Stimulated activated CD8-positive, alpha-beta memory T cell treated with anti-CD3 and anti-CD28 coated beads, Interleukin-4, amount 100 ng/mL, for 1 hour (primary cell): ENCODE results near the gene EEF1A2.
A peak's percentile ranks its signal among the peaks of the same experiment; 100 is the strongest.

Source experiments
- DNase-seq, 2 donors: peaks; one replicate each; pipeline ENCODE4 v3.0.0-alpha.2; 2020; ENCODE audit warnings: low read depth in 2 of 2, low spot score in 1 of 2

The EEF1A2 gene

DNA sequence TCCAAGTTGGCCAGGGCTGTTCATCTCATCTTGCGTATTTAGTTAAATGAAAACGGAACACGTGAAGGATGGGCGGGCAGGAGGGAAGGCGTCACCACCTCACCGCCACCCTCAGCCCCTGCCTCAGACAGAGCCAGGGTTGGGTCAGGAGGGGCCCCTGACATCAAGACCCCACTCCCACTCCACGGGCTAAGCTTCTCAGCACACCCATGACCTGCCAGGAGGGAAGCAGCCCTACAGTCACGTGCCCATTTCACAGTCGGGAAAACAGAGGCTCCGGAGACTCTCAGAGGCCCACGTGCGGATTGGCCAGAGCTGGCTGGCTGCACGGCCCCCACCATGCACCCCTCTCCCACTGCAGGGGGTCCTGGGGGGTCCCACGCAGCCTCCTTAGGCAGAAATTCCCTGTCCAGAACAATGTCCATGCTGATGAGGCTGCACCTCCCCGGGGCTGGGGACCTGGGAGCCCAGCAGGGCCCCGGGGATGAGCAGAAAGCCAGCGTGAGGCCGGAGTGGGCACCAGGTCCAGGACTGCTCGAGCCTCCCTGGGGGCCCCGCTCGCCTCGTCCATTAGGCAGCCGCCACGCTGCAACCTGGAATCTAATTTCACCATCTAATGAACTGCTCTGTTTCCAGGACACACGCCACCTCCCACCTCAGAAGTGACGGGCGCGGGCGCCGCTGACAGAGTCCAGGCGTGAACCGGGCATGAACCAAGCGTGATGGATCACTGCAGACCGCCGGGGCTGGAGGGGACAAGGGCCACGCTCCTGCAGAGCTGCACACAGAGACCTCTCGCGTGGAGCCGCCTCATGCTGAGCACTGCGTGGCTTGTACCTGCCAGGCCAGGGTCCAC lies 42.2 kb downstream of the EEF1A2 start:
- no peak for DNase-seq

DNA sequence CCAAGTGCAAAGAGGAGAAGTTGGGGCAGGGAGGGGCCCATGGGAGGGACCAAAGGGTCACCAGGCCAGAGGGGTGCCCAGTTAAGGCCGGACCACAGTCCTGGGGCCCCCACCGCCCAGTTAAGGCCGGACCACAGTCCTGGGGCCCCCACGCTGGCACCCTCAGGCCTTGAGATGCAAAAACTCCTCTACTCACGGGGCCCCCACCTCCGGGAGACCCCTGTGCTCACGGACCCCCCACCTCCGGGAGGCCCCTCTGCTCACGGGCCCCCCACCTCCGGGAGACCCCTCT lies 43.4 kb downstream of the EEF1A2 start:
- DNase-seq: no peak

DNA sequence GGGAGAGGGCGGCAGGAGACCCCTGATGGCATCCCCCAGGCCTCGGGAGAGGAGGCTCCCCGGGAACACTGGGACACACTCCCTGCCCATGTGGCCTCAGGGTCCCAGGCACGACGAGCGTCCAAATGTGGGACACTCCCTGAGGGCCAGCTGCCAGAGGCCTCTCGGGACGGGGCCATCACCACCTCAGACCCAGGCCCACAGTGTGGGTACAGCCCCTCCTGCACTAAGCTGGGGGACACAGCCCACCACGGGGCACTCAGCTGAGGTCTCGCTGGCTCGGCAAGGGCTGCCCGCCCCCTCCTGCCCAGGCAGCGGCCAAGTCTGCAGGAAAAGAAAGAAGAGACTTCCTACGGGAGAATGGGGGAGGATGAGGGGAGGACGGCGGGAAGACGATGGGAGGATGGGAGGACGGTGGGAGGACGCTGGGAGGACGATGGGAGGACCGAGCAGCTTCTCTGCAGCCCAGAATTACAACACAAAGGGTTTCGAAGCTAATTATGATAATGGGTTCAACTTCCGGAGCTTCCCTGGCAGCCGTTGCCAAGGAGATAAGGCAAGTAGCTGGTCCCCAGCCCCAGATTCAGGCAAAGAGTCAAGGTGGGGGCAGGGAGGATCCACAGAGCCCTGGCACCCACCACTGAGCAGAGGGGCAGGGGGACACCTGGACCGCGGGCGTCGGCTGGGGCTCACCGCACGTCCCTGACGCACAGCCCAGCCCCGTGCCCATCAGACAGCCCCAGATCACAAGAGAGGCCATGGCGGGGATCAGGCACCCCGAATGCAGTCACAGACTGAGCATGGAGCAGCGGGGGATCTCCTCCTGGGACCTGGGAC lies 43.9 kb downstream of the EEF1A2 start:
- DNase-seq: no peak

- DNase-seq: no peak
Observed at GRCh38 chr20:63452821-63453523, 45.9 kb downstream of the EEF1A2 start.

GRCh38 chr20:63452341-63452740 lies 46.5 kb downstream of the EEF1A2 start:
- DNase-seq: no peak

DNA sequence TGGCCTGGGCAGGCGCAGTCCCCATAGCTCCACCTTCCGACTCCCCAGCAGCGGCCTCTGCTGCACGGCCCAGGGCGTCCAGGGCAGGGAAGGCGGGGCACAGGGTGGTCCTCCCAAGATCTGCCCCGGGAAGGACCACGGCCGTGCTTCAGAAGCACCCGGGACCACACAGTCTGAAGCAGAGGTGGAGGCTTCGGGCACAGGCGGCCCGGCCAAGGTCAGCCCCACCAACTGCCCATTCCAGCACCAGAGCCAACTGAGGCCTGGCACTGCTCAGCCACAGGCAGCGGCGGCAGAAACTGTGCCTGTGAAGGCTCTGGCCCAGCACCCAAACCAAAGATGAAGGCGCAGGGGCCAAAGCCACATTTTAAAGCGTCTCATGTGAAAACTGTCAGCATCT lies 47.1 kb downstream of the EEF1A2 start:
- no peak for DNase-seq

DNA sequence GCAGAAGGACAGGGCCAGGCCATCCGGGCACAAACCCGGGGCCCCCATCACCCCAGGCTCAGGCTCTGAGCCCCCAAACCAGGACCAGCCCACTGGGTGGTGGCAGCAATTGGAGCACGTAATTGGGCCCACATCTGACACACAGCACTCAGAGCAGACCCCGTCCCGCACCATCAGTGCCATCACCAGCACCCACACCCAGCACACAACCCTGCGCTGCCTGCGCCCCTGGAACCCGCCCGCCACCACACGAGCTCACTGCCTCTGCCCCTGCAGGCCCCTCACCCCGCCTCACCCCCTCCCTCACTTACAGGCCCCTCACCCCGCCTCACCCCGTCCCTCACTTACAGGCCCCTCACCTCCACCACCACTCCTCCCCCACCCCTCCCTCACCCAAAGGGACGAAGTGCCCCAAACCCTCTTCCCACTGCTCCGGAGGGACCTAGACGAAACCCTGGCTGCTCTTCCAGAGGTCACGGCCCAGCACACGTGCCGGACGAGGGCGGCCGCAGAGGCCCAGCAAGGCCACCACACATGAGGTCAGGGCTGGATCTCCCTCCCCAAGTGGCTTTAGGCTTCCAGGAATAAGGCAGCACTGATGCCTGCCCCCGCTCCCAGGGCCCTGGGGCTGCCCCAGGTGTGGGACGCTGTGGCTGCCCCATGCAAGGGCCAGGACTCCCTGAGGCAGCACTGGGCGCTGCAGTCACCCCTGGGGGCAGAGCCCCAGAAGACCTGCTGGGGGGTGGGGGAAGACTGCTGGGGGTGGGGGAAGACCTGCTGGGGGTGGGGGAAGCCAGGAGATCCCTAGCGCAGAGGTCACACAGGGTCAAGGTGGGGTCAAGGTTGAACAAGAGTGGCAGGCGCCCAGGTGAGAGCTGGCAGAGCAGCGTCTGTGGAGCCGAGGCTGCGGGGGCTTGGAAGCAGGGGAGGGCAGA lies 48.8 kb downstream of the EEF1A2 start:
- no peak for DNase-seq

GRCh38 chr20:63449025-63449424 lies 49.9 kb downstream of the EEF1A2 start:
- no peak for DNase-seq

DNA sequence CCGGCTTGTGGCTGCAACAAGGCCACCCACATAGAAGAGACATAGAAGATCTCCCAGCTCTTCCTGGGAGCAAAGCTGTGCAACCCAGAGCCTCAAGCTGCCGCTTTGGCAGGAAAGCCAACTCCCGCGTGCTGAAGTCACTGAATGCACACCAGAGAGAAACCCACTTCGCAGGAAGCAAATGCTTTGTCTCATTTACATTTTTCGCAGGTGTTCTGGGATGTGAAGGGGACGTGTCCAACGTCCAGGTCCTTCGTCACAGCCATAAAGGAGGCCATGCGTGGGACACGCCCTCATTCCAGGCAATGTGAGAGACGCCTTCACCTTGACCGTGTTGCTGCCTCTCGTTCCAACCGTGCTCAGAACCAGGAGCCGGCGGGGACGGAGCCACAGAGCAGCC lies 50.9 kb downstream of the EEF1A2 start:
- no peak for DNase-seq

- no peak for DNase-seq
Observed at GRCh38 chr20:63447320-63447719, 51.6 kb downstream of the EEF1A2 start.

DNA sequence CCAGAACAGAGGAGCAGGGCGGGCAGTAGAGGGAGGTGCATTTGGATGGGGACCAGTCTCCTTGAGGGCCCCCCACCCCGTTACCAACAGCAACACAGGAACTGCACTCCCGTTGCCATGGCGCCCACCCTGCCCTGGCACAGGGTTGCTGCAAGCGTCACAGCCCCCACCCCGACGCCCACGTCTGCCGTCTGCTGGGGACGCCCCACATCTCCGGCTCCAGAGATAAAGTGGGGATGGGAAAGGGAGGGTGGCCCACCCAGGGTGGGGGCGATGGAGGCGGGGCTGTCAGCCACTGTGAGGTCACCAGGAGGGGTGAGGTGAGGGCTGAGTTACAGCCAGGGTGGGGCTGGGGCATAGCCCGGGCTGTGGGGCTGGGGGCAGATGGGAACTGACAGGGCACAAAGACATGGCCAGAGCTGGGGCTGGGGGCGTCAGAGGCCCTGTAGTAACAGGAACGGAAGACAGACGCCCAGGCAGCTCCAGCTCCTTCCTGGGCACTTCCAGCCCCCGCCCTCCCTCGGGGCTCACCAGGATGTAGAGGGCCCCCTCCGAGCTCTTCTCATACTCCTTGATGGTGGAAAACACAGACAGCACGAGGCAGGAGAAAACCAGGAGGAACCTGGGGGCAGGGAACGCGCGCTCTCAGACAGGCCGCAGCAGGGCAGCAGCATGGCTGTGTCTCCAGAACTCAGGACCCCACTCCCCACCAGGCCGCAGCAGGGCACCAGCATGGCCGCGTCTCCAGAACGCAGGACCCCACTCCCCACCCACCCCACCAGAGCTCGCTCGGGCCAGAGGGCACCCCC lies 52.5 kb downstream of the EEF1A2 start:
- no peak for DNase-seq

DNA sequence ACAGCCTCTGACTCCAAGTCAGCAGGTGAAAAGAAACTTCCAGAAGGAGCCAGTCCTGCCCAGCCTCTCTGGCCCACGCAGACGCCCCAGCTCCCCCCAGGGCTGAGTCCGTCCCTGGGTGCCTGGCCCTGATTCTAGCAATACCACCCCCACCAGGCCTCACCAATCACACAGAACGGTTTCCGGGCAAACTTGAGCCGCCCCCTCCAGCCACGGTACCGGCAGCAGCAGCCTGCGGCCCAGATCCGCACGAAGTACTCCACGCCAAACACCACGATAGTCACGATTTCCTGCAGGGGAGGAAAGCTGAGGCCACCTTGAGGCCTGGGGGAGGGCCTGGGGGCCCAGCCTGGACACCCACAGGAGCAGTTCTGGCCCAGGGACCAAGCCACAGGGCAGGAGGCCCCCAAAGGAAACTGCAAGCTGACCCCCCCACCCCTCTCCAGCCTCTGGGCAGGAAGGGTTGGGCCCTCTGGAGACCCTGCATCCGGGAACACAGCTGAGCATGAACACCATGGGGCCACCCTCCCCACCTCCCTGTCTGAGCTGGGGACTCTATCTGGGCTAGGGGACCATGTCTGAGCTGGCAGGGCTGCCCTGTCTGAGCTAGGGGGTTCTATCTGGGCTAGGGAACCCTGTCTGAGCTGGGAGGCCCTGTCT lies 53.7 kb downstream of the EEF1A2 start:
- DNase-seq: no peak

DNA sequence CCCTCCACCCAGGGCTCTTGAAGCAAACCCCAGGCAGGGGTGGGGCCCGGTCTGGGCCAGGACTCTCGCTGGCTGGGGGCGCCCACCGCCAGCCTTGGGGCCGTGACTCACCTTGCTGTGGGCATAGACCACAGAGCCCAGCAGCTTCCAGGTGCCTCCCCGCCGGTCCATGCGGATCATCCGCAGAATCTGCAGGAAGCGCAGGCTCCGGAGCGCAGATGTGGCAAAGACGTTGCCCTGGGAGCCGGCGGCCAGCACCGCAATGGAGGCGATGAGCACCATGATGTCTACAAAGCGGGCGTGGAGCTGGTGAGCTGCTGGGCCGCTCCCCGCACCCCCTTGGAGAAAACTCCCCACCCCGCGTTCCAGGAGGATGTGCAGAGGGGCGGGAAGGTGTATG lies 54.3 kb downstream of the EEF1A2 start:
- no peak for DNase-seq

GRCh38 chr20:63443606-63444395 lies 55.1 kb downstream of the EEF1A2 start:
- no peak for DNase-seq

DNA sequence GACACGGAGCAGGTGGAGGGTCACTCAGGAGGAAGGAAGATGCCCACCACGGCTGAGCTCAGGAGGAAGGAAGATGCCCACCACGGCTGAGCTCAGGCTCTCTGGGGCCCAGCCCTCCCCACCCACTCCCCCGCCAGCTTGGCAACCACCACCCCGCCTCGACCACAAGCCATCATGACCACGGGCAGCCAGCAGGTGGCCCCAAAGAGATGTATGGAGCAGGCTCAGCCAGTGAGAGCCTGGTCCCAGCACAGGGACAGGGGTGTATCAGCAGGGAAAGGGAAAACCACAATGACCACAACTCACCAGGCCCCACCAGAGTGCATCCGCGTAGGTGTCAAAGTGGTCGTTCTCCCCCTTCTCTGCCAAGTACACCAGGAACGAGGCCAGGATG lies 56.8 kb downstream of the EEF1A2 start:
- DNase-seq: peak in 1 of 2 donors; percentile 21

DNA sequence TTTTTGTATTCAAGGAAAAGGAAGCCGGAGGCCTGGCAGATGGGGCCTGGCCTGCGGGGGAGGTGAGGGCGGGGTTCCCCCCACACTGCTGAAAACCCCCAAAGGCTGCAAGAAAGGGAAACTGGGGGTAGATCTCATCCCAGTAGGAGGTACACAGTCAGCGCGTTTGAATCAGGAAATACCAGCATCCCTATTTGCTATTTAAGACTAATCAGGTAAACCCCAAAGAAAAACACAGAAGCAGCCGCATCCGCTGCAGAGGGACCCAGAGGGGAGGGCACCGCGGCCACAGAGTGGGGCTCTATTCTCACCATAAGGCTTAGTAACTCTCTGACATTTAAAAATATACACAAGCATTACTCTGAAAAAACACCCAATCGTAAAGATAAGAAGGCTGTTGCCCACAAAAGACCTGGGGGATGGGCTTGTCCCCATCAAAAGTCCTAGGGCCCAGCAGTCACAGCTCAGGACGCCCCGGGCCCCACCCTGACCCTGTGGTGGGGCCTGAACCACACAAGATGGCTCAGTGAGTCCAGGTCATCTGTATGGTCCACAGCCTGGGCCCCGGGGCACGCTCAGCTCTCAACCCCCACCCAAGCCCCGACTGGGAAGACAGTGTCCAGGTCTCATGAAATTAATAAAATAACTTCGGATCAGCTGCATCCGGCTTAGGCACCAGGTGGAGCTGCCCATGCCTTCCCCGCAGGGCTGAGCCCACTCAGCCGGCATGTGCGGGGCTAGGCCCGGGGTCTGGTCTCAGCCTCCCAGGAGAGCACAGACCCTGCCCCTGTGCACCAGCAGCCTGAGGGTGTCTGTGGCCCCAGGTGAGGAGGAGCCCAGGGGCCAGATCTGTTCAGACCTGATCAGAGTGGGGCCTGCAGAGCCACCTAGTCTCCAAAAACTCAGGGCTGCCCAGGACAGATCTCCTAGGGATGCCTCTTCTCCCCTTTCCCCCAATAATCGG lies 57.5 kb downstream of the EEF1A2 start:
- DNase-seq: no peak

GRCh38 chr20:63440366-63440955 lies 58.4 kb downstream of the EEF1A2 start:
- no peak for DNase-seq
